ENCODE measurements around the gene SLC6A4. TPM values are rescaled to one million over a fixed set of nuclear protein-coding genes. Genes with fewer than 3 reads are reported as not detected.

SLC6A4 gene
- total RNA-seq, 1 experiment from 2014 or later: 0.02 TPM

- no peaks in the 10 kb centered on the region for H3K9me3 Mint-ChIP-seq
- no peaks in the 10 kb centered on the region for H3K79me1 ChIP-seq (ENCODE audit: insufficient read depth, low read depth, low read length, poor library complexity, severe bottlenecking)
- peaks cover 3 to 4% of the 10 kb centered on the region in 2 experiments; a peak in 3 of 4 replicates for H3K4me1 Mint-ChIP-seq
- no peaks in the 10 kb centered on the region for H3K27me3 Mint-ChIP-seq (ENCODE audit: low read depth)
- DNase-seq: no peak
- no peak overlapping the region for H3K9ac ChIP-seq (ENCODE audit: extremely low read depth, insufficient read length, low read length)
- H4K8ac ChIP-seq (replicated peaks; ENCODE audit: insufficient read length, low read depth, low read length): no peak overlapping the region
- H3K18ac ChIP-seq (ENCODE audit: insufficient read length, low read depth, low read length): no peak overlapping the region
- no peak overlapping the region for H2BK120ac ChIP-seq (ENCODE audit: low read depth, low read length, poor library complexity, severe bottlenecking)
- H4K20me1 ChIP-seq (ENCODE audit: control insufficient read depth, insufficient read depth, insufficient read length): no peaks in the 10 kb centered on the region
- H3K4me1 ChIP-seq (ENCODE audit: insufficient read depth, low read length): no peaks in the 10 kb centered on the region
- no peak overlapping the region for H2BK20ac ChIP-seq (ENCODE audit: low read depth, low read length, poor library complexity, severe bottlenecking)
- no peak overlapping the region for H3T11ph ChIP-seq (ENCODE audit: low read length)
- no peaks in the 10 kb centered on the region for H3K36me3 Mint-ChIP-seq (ENCODE audit: insufficient read depth in 1 of 3, low read depth in 3 of 3)
- H4K5ac ChIP-seq (ENCODE audit: insufficient read length, low read depth, low read length): no peak overlapping the region
- H3K4me3 Mint-ChIP-seq: no peak overlapping the region
- no peak overlapping the region for H3K23ac ChIP-seq (ENCODE audit: insufficient read length, low read depth, low read length)
- H4K91ac ChIP-seq (ENCODE audit: insufficient read length, low read depth, low read length): no peak overlapping the region
- no peak overlapping the region for H2AK5ac ChIP-seq (ENCODE audit: insufficient read length, low read length)
- no CpG with 5 or more reads among the region's 5 CpGs for WGBS (ENCODE audit: extremely low coverage, insufficient read length, low lambda C conversion rate)
- H2BK15ac ChIP-seq (ENCODE audit: low read depth, low read length): no peak overlapping the region
- no peaks in the 10 kb centered on the region for H3K9me3 ChIP-seq (ENCODE audit: control insufficient read depth, low read depth, low read length)
- no peak overlapping the region for H3K56ac ChIP-seq (ENCODE audit: insufficient read length, low read depth, low read length)
- no peak overlapping the region for H3K4me2 ChIP-seq (ENCODE audit: insufficient read depth, insufficient read length, low read length)
- H3K27me3 ChIP-seq (ENCODE audit: insufficient read depth, low read length): no peaks in the 10 kb centered on the region
- no peak overlapping the region for H3K27ac Mint-ChIP-seq
- no peak overlapping the region for H3K14ac ChIP-seq (ENCODE audit: insufficient read depth, low read length)
- H3K23me2 ChIP-seq (ENCODE audit: insufficient read length, low read depth, low read length, poor library complexity, severe bottlenecking): no peaks in the 10 kb centered on the region
- no peak overlapping the region for H2BK5ac ChIP-seq (ENCODE audit: insufficient read length, low read length)
- TF ChIP-seq CTCF (conservative IDR thresholded peaks at IDR 0.05): no peak
- no peak overlapping the region for H3K4ac ChIP-seq (ENCODE audit: low read depth, low read length)
- H2BK12ac ChIP-seq (ENCODE audit: insufficient read length, low read depth, low read length): no peak overlapping the region
- H3K79me2 ChIP-seq (ENCODE audit: insufficient read depth, low read length): no peaks in the 10 kb centered on the region
- no peak overlapping the region for H2AFZ ChIP-seq (ENCODE audit: low read length)
- no peak overlapping the region for H3K27ac ChIP-seq (ENCODE audit: insufficient read length, low read depth, low read length)
Observed at GRCh38 chr17:30199600-30199999, 35.9 kb downstream of the SLC6A4 start.

Data from H9 (cell line).